ENCODE measurements around the gene IPO4. TPM values are rescaled to one million over a fixed set of nuclear protein-coding genes. Genes with fewer than 3 reads are reported as not detected.

IPO4 gene
- total RNA-seq, 1 experiment from 2014 or later: 48.9 TPM

GRCh38 chr14:24141097-24141880, 47.3 kb downstream of the IPO4 start, which contains the start of gene EMC9:
TSS of gene EMC9 (minus strand) at chr14:24141591. CDS start at chr14:24141304, 287 bp downstream.
- peak within 1 kb of the TSS; percentile 82 for H3K4me2 ChIP-seq (ENCODE audit: low read depth, low read length, poor library complexity, severe bottlenecking)
- no peaks in the 10 kb centered on the region for H4K20me1 ChIP-seq (ENCODE audit: insufficient read depth, low read depth, low read length)
- peaks cover 73% of the 10 kb centered on the region for H3K4me1 ChIP-seq (ENCODE audit: low read length)
- H3K9me2 ChIP-seq (replicated peaks; ENCODE audit: insufficient read depth, low read length): no peaks in the 10 kb centered on the region
- peak; percentile 100 for DNase-seq
- peak within 1 kb of the TSS; percentile 32; the same call in 1 of the 2 replicates for H2AFZ ChIP-seq (ENCODE audit: low read length)
- H3K27ac ChIP-seq (ENCODE audit: low read length): peak within 1 kb of the TSS; percentile 81
- no peaks in the 10 kb centered on the region for H3K27me3 ChIP-seq (ENCODE audit: low read length)
- peak within 1 kb of the TSS; percentile 83 for H3K4me3 ChIP-seq (ENCODE audit: low read length)
- peak within 1 kb of the TSS; percentile 94 for H3K9ac ChIP-seq (ENCODE audit: low read length)
- no peaks in the 10 kb centered on the region for H3K9me3 ChIP-seq (ENCODE audit: low read length)
- peaks cover 75% of the 10 kb centered on the region for H3K79me2 ChIP-seq (ENCODE audit: low read length)
- H3K36me3 ChIP-seq (ENCODE audit: insufficient read depth, low read length): peaks cover 30% of the 10 kb centered on the region

GRCh38 chr14:24139272-24139934, 49.2 kb downstream of the IPO4 start:
- H3K4me3 ChIP-seq (ENCODE audit: low read length): peak overlapping the region; percentile 83
- peak overlapping the region; percentile 94 for H3K9ac ChIP-seq (ENCODE audit: low read length)
- H3K9me2 ChIP-seq (replicated peaks; ENCODE audit: insufficient read depth, low read length): no peaks in the 10 kb centered on the region
- H3K9me3 ChIP-seq (ENCODE audit: low read length): no peaks in the 10 kb centered on the region
- H3K4me1 ChIP-seq (ENCODE audit: low read length): peaks cover 67% of the 10 kb centered on the region
- peak overlapping the region; percentile 76 for H3K4me2 ChIP-seq (ENCODE audit: low read depth, low read length, poor library complexity, severe bottlenecking)
- H3K27ac ChIP-seq (ENCODE audit: low read length): peak overlapping the region; percentile 52
- H3K79me2 ChIP-seq (ENCODE audit: low read length): peaks cover 59% of the 10 kb centered on the region
- no peaks in the 10 kb centered on the region for H4K20me1 ChIP-seq (ENCODE audit: insufficient read depth, low read depth, low read length)
- H3K36me3 ChIP-seq (ENCODE audit: insufficient read depth, low read length): peaks cover 24% of the 10 kb centered on the region
- H2AFZ ChIP-seq (ENCODE audit: low read length): no peak overlapping the region
- H3K27me3 ChIP-seq (ENCODE audit: low read length): no peaks in the 10 kb centered on the region
- peak; percentile 62 for DNase-seq

GRCh38 chr14:24138396-24139271, 50.0 kb downstream of the IPO4 start:
- no peaks in the 10 kb centered on the region for H4K20me1 ChIP-seq (ENCODE audit: insufficient read depth, low read depth, low read length)
- H3K36me3 ChIP-seq (ENCODE audit: insufficient read depth, low read length): peaks cover 23% of the 10 kb centered on the region
- no peak overlapping the region for H2AFZ ChIP-seq (ENCODE audit: low read length)
- H3K4me3 ChIP-seq (ENCODE audit: low read length): no peak overlapping the region; the same call in 1 of the 2 replicates
- no peak overlapping the region for H3K27ac ChIP-seq (ENCODE audit: low read length)
- H3K9me3 ChIP-seq (ENCODE audit: low read length): no peaks in the 10 kb centered on the region
- peaks cover 51% of the 10 kb centered on the region for H3K79me2 ChIP-seq (ENCODE audit: low read length)
- H3K4me1 ChIP-seq (ENCODE audit: low read length): peaks cover 60% of the 10 kb centered on the region
- no peaks in the 10 kb centered on the region for H3K27me3 ChIP-seq (ENCODE audit: low read length)
- no peak for DNase-seq
- H3K9me2 ChIP-seq (replicated peaks; ENCODE audit: insufficient read depth, low read length): no peaks in the 10 kb centered on the region
- peak overlapping the region; percentile 94 for H3K9ac ChIP-seq (ENCODE audit: low read length)
- H3K4me2 ChIP-seq (ENCODE audit: low read depth, low read length, poor library complexity, severe bottlenecking): peak overlapping the region; percentile 87

- Histone ChIP-seq H3K9me2 (replicated peaks; ENCODE audit: insufficient read depth, low read length) (no peaks in the 10 kb centered on the region), H3K27ac (ENCODE audit: low read length) (peak overlapping the region; percentile 71), H4K20me1 (ENCODE audit: insufficient read depth, low read depth, low read length) (no peaks in the 10 kb centered on the region), H3K4me3 (ENCODE audit: low read length) (peak overlapping the region; percentile 98), H3K4me1 (ENCODE audit: low read length) (peaks cover 51% of the 10 kb centered on the region), H3K9ac (ENCODE audit: low read length) (peak overlapping the region; percentile 98), H3K27me3 (ENCODE audit: low read length) (no peaks in the 10 kb centered on the region), H3K36me3 (ENCODE audit: insufficient read depth, low read length) (peaks cover 23% of the 10 kb centered on the region), H3K79me2 (ENCODE audit: low read length) (peaks cover 51% of the 10 kb centered on the region), H2AFZ (ENCODE audit: low read length) (no peak overlapping the region), H3K4me2 (ENCODE audit: low read depth, low read length, poor library complexity, severe bottlenecking) (peak overlapping the region; percentile 87), H3K9me3 (ENCODE audit: low read length) (no peaks in the 10 kb centered on the region)
- DNase-seq: peak; percentile 60
Measured at GRCh38 chr14:24137529-24138395, 50.9 kb downstream of the IPO4 start.

- DNase-seq: peak; percentile 82
- H3K79me2 ChIP-seq (ENCODE audit: low read length): peaks cover 51% of the 10 kb centered on the region
- H3K27ac ChIP-seq (ENCODE audit: low read length): peak overlapping the region; percentile 71
- H3K4me3 ChIP-seq (ENCODE audit: low read length): peak overlapping the region; percentile 98
- peaks cover 23% of the 10 kb centered on the region for H3K36me3 ChIP-seq (ENCODE audit: insufficient read depth, low read length)
- no peaks in the 10 kb centered on the region for H3K27me3 ChIP-seq (ENCODE audit: low read length)
- no peaks in the 10 kb centered on the region for H4K20me1 ChIP-seq (ENCODE audit: insufficient read depth, low read depth, low read length)
- peak overlapping the region; percentile 87 for H3K4me2 ChIP-seq (ENCODE audit: low read depth, low read length, poor library complexity, severe bottlenecking)
- H3K9me2 ChIP-seq (replicated peaks; ENCODE audit: insufficient read depth, low read length): no peaks in the 10 kb centered on the region
- H3K9me3 ChIP-seq (ENCODE audit: low read length): no peaks in the 10 kb centered on the region
- H2AFZ ChIP-seq (ENCODE audit: low read length): no peak overlapping the region
- peaks cover 44% of the 10 kb centered on the region for H3K4me1 ChIP-seq (ENCODE audit: low read length)
- peak overlapping the region; percentile 98 for H3K9ac ChIP-seq (ENCODE audit: low read length)
Measured at GRCh38 chr14:24136684-24137528, 51.7 kb downstream of the IPO4 start.

- Histone ChIP-seq H3K36me3 (ENCODE audit: insufficient read depth, low read length) (peaks cover 23% of the 10 kb centered on the region), H3K9ac (ENCODE audit: low read length) (peak within 1 kb of the TSS; percentile 98), H3K4me1 (ENCODE audit: low read length) (peaks cover 42% of the 10 kb centered on the region), H3K27ac (ENCODE audit: low read length) (peak within 1 kb of the TSS; percentile 71), H4K20me1 (ENCODE audit: insufficient read depth, low read depth, low read length) (no peaks in the 10 kb centered on the region), H3K9me3 (ENCODE audit: low read length) (no peaks in the 10 kb centered on the region), H3K79me2 (ENCODE audit: low read length) (peaks cover 48% of the 10 kb centered on the region), H2AFZ (ENCODE audit: low read length) (peak within 1 kb of the TSS; percentile 76), H3K4me2 (ENCODE audit: low read depth, low read length, poor library complexity, severe bottlenecking) (peak within 1 kb of the TSS; percentile 87), H3K9me2 (replicated peaks; ENCODE audit: insufficient read depth, low read length) (no peaks in the 10 kb centered on the region), H3K27me3 (ENCODE audit: low read length) (no peaks in the 10 kb centered on the region), H3K4me3 (ENCODE audit: low read length) (peak within 1 kb of the TSS; percentile 98)
- DNase-seq: peak; percentile 99
Measured at GRCh38 chr14:24135834-24136683, 52.6 kb downstream of the IPO4 start, which contains the start of gene PSME1. TSS of gene PSME1 (plus strand) at chr14:24136194. CDS start at chr14:24136263, 69 bp downstream.
